CD14-positive monocyte (primary cell): ENCODE results near the gene GPRC5C. TPM values are rescaled to one million over a fixed set of nuclear protein-coding genes. Genes with fewer than 3 reads are reported as not detected.
A peak's percentile ranks its signal among the peaks of the same experiment; 100 is the strongest.

Experiments
- DNase-seq, 3 donors: peaks; one replicate each; pipeline ENCODE4 v3.0.0-alpha.2; 2011 to 2022
- H2AFZ ChIP-seq: 2 replicates; pipeline ENCODE4 v1.6.0; 2012; ENCODE audit warnings: mild to moderate bottlenecking, low read depth, low read length, inconsistent platforms; ENCODE audit not compliant: insufficient read depth, poor library complexity, severe bottlenecking
- H3K27ac ChIP-seq, 2 donors: 1 replicate in 1 of 2; 2 replicates in 1 of 2; pipeline ENCODE4 v1.5.1; 2012 to 2013; ENCODE audit warnings: low read length in 2 of 2, control low read depth in 1 of 2, inconsistent platforms in 1 of 2, low read depth in 1 of 2, mild to moderate bottlenecking in 1 of 2
- H3K27me3 ChIP-seq, 2 donors: one replicate each; pipeline versions ENCODE4 v1.6.0 to v1.6.1; 2011 to 2013; ENCODE audit warnings: low read length in 2 of 2; ENCODE audit not compliant: control insufficient read depth in 2 of 2, insufficient read depth in 2 of 2
- H3K36me3 ChIP-seq, 2 donors: replicated peaks in 1 of 2; 1 replicate in 1 of 2; 2 replicates in 1 of 2; pipeline versions ENCODE4 v1.5.1 to v1.6.1; 2012 to 2013; ENCODE audit warnings: low read length in 2 of 2, control low read depth in 1 of 2, inconsistent platforms in 1 of 2, mild to moderate bottlenecking in 1 of 2; ENCODE audit not compliant: insufficient read depth in 2 of 2, control insufficient read depth in 1 of 2
- H3K4me1 ChIP-seq, 2 donors: 1 replicate in 1 of 2; 2 replicates in 1 of 2; pipeline versions ENCODE4 v1.5.1 to v1.6.1; 2012 to 2013; ENCODE audit warnings: low read length in 2 of 2, control low read depth in 1 of 2, inconsistent platforms in 1 of 2, mild to moderate bottlenecking in 1 of 2, moderate library complexity in 1 of 2; ENCODE audit not compliant: insufficient read depth in 2 of 2, control insufficient read depth in 1 of 2
- H3K4me2 ChIP-seq: replicated peaks from 2 replicates; pipeline ENCODE3; 2012; ENCODE audit warnings: low read length, moderate library complexity, mild to moderate bottlenecking; ENCODE audit not compliant: poor library complexity, severe bottlenecking; ENCODE audit errors: extremely low read depth
- H3K4me3 ChIP-seq, 3 experiments: fragments of 200-600 bp in 1 of 3; sonication (generic) in 1 of 3; replicated peaks in 1 of 3; 1 replicate in 2 of 3; 2 replicates in 1 of 3; pipeline ENCODE4 v1.5.1; 2011 to 2013; ENCODE audit warnings: low read length in 3 of 3, mild to moderate bottlenecking in 3 of 3, control low read depth in 2 of 3, low read depth in 2 of 3, inconsistent platforms in 1 of 3, moderate library complexity in 1 of 3
- H3K79me2 ChIP-seq: 2 replicates; pipeline ENCODE4 v1.6.0; 2012; ENCODE audit warnings: mild to moderate bottlenecking, control low read depth, inconsistent platforms, low read length, moderate library complexity; ENCODE audit not compliant: insufficient read depth
- H3K9ac ChIP-seq: 2 replicates; pipeline ENCODE4 v1.6.0; 2017; ENCODE audit warnings: low read length, mild to moderate bottlenecking; ENCODE audit not compliant: insufficient read depth, poor library complexity, severe bottlenecking
- H3K9me3 ChIP-seq, 2 donors: replicated peaks in 1 of 2; 1 replicate in 1 of 2; 2 replicates in 1 of 2; pipeline versions ENCODE4 v1.5.1 to v1.6.1; 2012 to 2013; ENCODE audit warnings: low read length in 2 of 2, control low read depth in 1 of 2; ENCODE audit not compliant: control insufficient read depth in 1 of 2, insufficient read depth in 1 of 2
- H4K20me1 ChIP-seq: 2 replicates; pipeline ENCODE4 v1.6.0; 2012; ENCODE audit warnings: mild to moderate bottlenecking, low read length, control low read depth, moderate library complexity; ENCODE audit not compliant: insufficient read depth
- H3K27ac Mint-ChIP-seq, 7 donors: one replicate each; pipeline ENCODE4 v1.8.0; 2020; ENCODE audit warnings: mild to moderate bottlenecking in 7 of 7, mixed read lengths in 7 of 7, moderate library complexity in 6 of 7, inconsistent platforms in 2 of 7
- H3K27me3 Mint-ChIP-seq, 3 donors: one replicate each; pipeline ENCODE4 v1.8.0; 2021 to 2022; ENCODE audit warnings: low read depth in 3 of 3, mild to moderate bottlenecking in 3 of 3, mixed read lengths in 3 of 3, moderate library complexity in 3 of 3, inconsistent platforms in 1 of 3
- H3K36me3 Mint-ChIP-seq, 2 donors: one replicate each; pipeline ENCODE4 v1.8.0; 2020; ENCODE audit warnings: mixed read lengths in 2 of 2, inconsistent platforms in 1 of 2, mild to moderate bottlenecking in 1 of 2
- H3K4me1 Mint-ChIP-seq: one replicate; pipeline ENCODE4 v1.8.0; 2020; ENCODE audit warnings: mild to moderate bottlenecking, mixed read lengths
- H3K4me3 Mint-ChIP-seq, 2 donors: one replicate each; pipeline ENCODE4 v1.8.0; 2020; ENCODE audit warnings: mild to moderate bottlenecking in 2 of 2, mixed read lengths in 2 of 2, moderate library complexity in 1 of 2
- H3K9me3 Mint-ChIP-seq, 7 donors: one replicate each; pipeline ENCODE4 v1.8.0; 2020 to 2022; ENCODE audit warnings: mixed read lengths in 7 of 7, mild to moderate bottlenecking in 6 of 7, moderate library complexity in 6 of 7, inconsistent platforms in 2 of 7
- WGBS: methylation state at CpG from one replicate; pipeline ENCODE4 v1.1.5; 2013; ENCODE audit warnings: missing lambda C conversion rate; ENCODE audit not compliant: insufficient coverage; 5-methylcytosine and 5-hydroxymethylcytosine counted together
- intact Hi-C, 2 donors: fragments of 100-400 bp; cut with micrococcal nuclease; formaldehyde crosslinking; loops; one replicate each; pipeline versions ENCODE4 v1.15.0 to v1.15.1; 2023
- polyA plus RNA-seq, 3 donors: library from polyadenylated mRNA; depleted of rRNA in 1 of 3; unstranded in 2 of 3; stranded (reverse) in 1 of 3; fragments of 300-500 nt in 2 of 3; fragments of >200 nt in 1 of 3; fragmentation: Illumina TruSeq in 2 of 3; gene quantifications; 1 replicate in 2 of 3; 2 replicates in 1 of 3; pipeline ENCODE4 v1.2.3, GENCODE V29; 2012 to 2021
- TF ChIP-seq, protein P1 (sequence below): fragments of 200-600 bp; IDR thresholded peaks from one replicate; pipeline ENCODE4 v1.8.0; 2022; ENCODE audit warnings: antibody characterized with exemption, mild to moderate bottlenecking

Gene GPRC5C
- polyA plus RNA-seq, 3 donors: 0.47 to 3.3 (median 1.9) TPM

DNA sequence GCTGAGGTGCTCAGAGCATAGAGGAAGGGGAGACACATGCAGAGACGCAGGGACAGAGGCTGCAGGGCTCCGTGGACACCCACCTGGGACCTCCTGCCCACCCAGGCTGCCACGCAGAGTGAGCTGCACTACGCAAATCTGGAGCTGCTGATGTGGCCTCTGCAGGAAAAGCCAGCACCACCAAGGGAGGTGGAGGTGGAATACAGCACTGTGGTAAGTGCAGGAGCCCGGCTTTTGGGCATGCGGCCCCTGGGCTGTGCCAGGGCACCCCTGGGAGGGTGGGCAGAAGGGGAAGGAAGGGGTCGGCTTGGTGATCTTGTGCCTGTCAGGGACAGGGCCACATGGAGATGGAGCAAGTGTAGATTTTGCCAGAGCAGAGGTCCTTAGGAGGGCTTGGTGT lies 49.7 kb downstream of the GPRC5C start:
- peaks cover 88 to 94% of the 10 kb centered on the region in 2 donors for H3K36me3 Mint-ChIP-seq
- Histone ChIP-seq H3K4me1 (peaks cover 32 to 34% of the 10 kb centered on the region in 2 donors), H3K27ac (no peak overlapping the region), H3K79me2 (peaks cover 1% of the 10 kb centered on the region), H3K9ac (no peak overlapping the region), H2AFZ (no peak overlapping the region), H3K27me3 (no peaks in the 10 kb centered on the region), H3K4me3 (no peak overlapping the region), H4K20me1 (peaks cover 89% of the 10 kb centered on the region), H3K9me3 (no peaks in the 10 kb centered on the region), H3K36me3 (peaks cover 78 to 88% of the 10 kb centered on the region in 2 donors), H3K4me2 (no peak overlapping the region)
- H3K4me1 Mint-ChIP-seq: peaks cover 32% of the 10 kb centered on the region
- no peak for DNase-seq
- peak overlapping the region in 3 of 7 donors; percentile 47 to 74 (median 51) for H3K27ac Mint-ChIP-seq
- H3K4me3 Mint-ChIP-seq: no peak overlapping the region
- peaks cover 0 to 4% (median 0%) of the 10 kb centered on the region in 7 donors for H3K9me3 Mint-ChIP-seq
- intact Hi-C loops: no loop called here
- WGBS: 97% methylated on average over 7 of the region's 7 CpGs
- TF ChIP-seq, protein P1, sequence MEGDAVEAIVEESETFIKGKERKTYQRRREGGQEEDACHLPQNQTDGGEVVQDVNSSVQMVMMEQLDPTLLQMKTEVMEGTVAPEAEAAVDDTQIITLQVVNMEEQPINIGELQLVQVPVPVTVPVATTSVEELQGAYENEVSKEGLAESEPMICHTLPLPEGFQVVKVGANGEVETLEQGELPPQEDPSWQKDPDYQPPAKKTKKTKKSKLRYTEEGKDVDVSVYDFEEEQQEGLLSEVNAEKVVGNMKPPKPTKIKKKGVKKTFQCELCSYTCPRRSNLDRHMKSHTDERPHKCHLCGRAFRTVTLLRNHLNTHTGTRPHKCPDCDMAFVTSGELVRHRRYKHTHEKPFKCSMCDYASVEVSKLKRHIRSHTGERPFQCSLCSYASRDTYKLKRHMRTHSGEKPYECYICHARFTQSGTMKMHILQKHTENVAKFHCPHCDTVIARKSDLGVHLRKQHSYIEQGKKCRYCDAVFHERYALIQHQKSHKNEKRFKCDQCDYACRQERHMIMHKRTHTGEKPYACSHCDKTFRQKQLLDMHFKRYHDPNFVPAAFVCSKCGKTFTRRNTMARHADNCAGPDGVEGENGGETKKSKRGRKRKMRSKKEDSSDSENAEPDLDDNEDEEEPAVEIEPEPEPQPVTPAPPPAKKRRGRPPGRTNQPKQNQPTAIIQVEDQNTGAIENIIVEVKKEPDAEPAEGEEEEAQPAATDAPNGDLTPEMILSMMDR: no peak
- peaks cover 0 to 5% (median 0%) of the 10 kb centered on the region in 3 donors for H3K27me3 Mint-ChIP-seq

DNA sequence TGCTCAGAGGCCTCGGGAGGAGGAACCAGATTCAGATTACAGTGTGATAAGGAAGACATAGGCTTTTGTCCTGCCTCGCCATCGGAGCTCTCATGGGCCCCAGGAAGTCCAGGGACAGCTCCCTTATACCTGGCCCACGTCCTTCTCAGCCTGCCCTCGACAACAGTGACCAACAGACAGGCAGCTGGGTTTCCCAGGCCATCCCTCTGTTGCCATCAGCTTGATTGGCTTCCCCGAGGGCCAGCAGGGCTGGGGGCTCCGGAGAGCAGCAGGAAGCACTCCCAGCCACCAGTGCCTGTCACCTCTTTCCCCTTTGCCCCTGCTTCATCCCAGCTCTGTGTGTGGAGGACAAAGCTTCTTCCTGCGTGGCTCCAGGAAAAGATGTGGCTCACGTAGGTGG lies 52.2 kb downstream of the GPRC5C start:
- Mint-ChIP-seq H3K36me3 (peaks cover 93 to 97% of the 10 kb centered on the region in 2 donors), H3K4me3 (no peak overlapping the region), H3K27ac (peak overlapping the region in 1 of 7 donors; percentile 50), H3K4me1 (peaks cover 11% of the 10 kb centered on the region), H3K9me3 (peaks cover 0 to 4% (median 0%) of the 10 kb centered on the region in 7 donors), H3K27me3 (peaks cover 0 to 2% (median 0%) of the 10 kb centered on the region in 3 donors)
- Histone ChIP-seq H3K79me2 (no peaks in the 10 kb centered on the region), H3K36me3 (peaks cover 72 to 93% of the 10 kb centered on the region in 2 donors), H3K9ac (no peak overlapping the region), H3K4me1 (peaks cover 7 to 10% of the 10 kb centered on the region in 2 donors), H4K20me1 (peaks cover 66% of the 10 kb centered on the region), H3K27me3 (no peaks in the 10 kb centered on the region), H3K4me3 (no peak overlapping the region), H3K4me2 (no peak overlapping the region), H3K9me3 (no peaks in the 10 kb centered on the region), H3K27ac (no peak overlapping the region), H2AFZ (no peak overlapping the region)
- no peak for DNase-seq
- WGBS: 94% methylated on average over 7 of the region's 9 CpGs
- TF ChIP-seq, protein P1: no peak
- intact Hi-C loops: no loop called here
